LNCAP (cell line): ENCODE data around the gene TENM4.

Experiments used
- CTCF ChIP-seq: fragments of 450-650 bp; IDR thresholded peaks from 2 replicates; pipeline ENCODE4 v1.5.1; 2017; ENCODE audit warnings: mild to moderate bottlenecking

TENM4 gene

GRCh38 chr11:78605296-78605695, 835.5 kb downstream of the TENM4 start:
- TF ChIP-seq CTCF = no peak

GRCh38 chr11:78603792-78604191, 837.0 kb downstream of the TENM4 start:
- TF ChIP-seq CTCF = no peak
